GM15510 (cell line): Measurements from ENCODE around the gene SCG3.

ENCODE experiments used
- POLR2A ChIP-seq: IDR thresholded peaks from 3 replicates; pipeline ENCODE4 v1.6.1; 2011; ENCODE audit warnings: borderline replicate concordance; ENCODE audit not compliant: insufficient read length; ENCODE audit errors: extremely low read depth

The SCG3 gene

GRCh38 chr15:51672913-51673857 is 8.1 kb upstream of the SCG3 start:
- no peak for TF ChIP-seq POLR2A

- TF ChIP-seq POLR2A, result no peak
These were observed 6.1 kb upstream of the SCG3 start for GRCh38 chr15:51675234-51675633.

GRCh38 chr15:51677021-51677420 is 4.3 kb upstream of the SCG3 start:
- no peak for TF ChIP-seq POLR2A

GRCh38 chr15:51677452-51677851 is 3.9 kb upstream of the SCG3 start:
- TF ChIP-seq POLR2A, result no peak

GRCh38 chr15:51678096-51678495 is 3.2 kb upstream of the SCG3 start:
- no peak for TF ChIP-seq POLR2A

GRCh38 chr15:51680321-51680720 is 982 bp upstream of the SCG3 start:
- TF ChIP-seq POLR2A, result no peak

- TF ChIP-seq POLR2A, result no peak
These were observed 6.3 kb downstream of the SCG3 start for GRCh38 chr15:51687565-51687964.

GRCh38 chr15:51688863-51689262 is 7.6 kb downstream of the SCG3 start:
- no peak for TF ChIP-seq POLR2A

- no peak for TF ChIP-seq POLR2A
These were observed 10.9 kb downstream of the SCG3 start for GRCh38 chr15:51692154-51692553.

- no peak for TF ChIP-seq POLR2A
These were observed 15.3 kb downstream of the SCG3 start for GRCh38 chr15:51696566-51696965.

GRCh38 chr15:51697163-51697562 is 15.9 kb downstream of the SCG3 start:
- TF ChIP-seq POLR2A, result no peak

- no peak for TF ChIP-seq POLR2A
These were observed 18.1 kb downstream of the SCG3 start for GRCh38 chr15:51699373-51699772.

- no peak for TF ChIP-seq POLR2A
These were observed 21.4 kb downstream of the SCG3 start for GRCh38 chr15:51702710-51703109.

GRCh38 chr15:51706291-51706690 is 25.0 kb downstream of the SCG3 start:
- TF ChIP-seq POLR2A, result no peak

- TF ChIP-seq POLR2A, result no peak
These were observed 25.8 kb downstream of the SCG3 start for GRCh38 chr15:51706926-51707608.

- TF ChIP-seq POLR2A, result no peak
These were observed 26.7 kb downstream of the SCG3 start for GRCh38 chr15:51708013-51708412.
